ENCODE results near the gene LUZP4. TPM values are rescaled to one million over a fixed set of nuclear protein-coding genes. Genes with fewer than 3 reads are reported as not detected.

The LUZP4 gene
- total RNA-seq, 2 donors from 2014 or later, result not detected

GRCh38 chrX:115348446-115349225, 59.1 kb downstream of the LUZP4 start:
- Histone ChIP-seq H3K4me3 (no peak overlapping the region), H3K4me1 (peaks cover 15% of the 10 kb centered on the region), H3K27ac (no peak overlapping the region), H3K27me3 (no peaks in the 10 kb centered on the region), H3K9me3 (no peaks in the 10 kb centered on the region), H3K36me3 (replicated peaks in 1 of 2; ENCODE audit: insufficient read depth in 1 of 2, low read depth in 2 of 2) (no peaks in the 10 kb centered on the region)
- no peak for DNase-seq
- intact Hi-C loops (cut with DNase I), result no loop called here
- TF ChIP-seq, protein P1, sequence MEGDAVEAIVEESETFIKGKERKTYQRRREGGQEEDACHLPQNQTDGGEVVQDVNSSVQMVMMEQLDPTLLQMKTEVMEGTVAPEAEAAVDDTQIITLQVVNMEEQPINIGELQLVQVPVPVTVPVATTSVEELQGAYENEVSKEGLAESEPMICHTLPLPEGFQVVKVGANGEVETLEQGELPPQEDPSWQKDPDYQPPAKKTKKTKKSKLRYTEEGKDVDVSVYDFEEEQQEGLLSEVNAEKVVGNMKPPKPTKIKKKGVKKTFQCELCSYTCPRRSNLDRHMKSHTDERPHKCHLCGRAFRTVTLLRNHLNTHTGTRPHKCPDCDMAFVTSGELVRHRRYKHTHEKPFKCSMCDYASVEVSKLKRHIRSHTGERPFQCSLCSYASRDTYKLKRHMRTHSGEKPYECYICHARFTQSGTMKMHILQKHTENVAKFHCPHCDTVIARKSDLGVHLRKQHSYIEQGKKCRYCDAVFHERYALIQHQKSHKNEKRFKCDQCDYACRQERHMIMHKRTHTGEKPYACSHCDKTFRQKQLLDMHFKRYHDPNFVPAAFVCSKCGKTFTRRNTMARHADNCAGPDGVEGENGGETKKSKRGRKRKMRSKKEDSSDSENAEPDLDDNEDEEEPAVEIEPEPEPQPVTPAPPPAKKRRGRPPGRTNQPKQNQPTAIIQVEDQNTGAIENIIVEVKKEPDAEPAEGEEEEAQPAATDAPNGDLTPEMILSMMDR (IDR thresholded peaks at IDR 0.05), result no peak
- TF ChIP-seq POLR2A (IDR thresholded peaks at IDR 0.05), result no peak
- no peak for ATAC-seq
- WGBS, 2 donors, result 71 to 72% methylated on average over 7 of the region's 7 CpGs

GRCh38 chrX:115350711-115351381, 61.3 kb downstream of the LUZP4 start:
- H3K27me3 ChIP-seq, result no peaks in the 10 kb centered on the region
- intact Hi-C loops (cut with DNase I), result no loop called here
- DNase-seq, result no peak
- no peaks in the 10 kb centered on the region for H3K9me3 ChIP-seq
- ATAC-seq, result no peak
- H3K27ac ChIP-seq, result no peak overlapping the region
- no peak for TF ChIP-seq POLR2A (IDR thresholded peaks at IDR 0.05)
- TF ChIP-seq, protein P1 (IDR thresholded peaks at IDR 0.05), result no peak
- H3K4me1 ChIP-seq, result no peaks in the 10 kb centered on the region
- no peak overlapping the region for H3K4me3 ChIP-seq
- H3K36me3 ChIP-seq (replicated peaks in 1 of 2; ENCODE audit: insufficient read depth in 1 of 2, low read depth in 2 of 2), result no peaks in the 10 kb centered on the region
- WGBS, 2 donors, result 85 to 88% methylated on average over 8 to 10 of the region's 10 CpGs

- intact Hi-C loops (cut with DNase I), result no loop called here
- DNase-seq, result no peak
- Histone ChIP-seq H3K36me3 (replicated peaks in 1 of 2; ENCODE audit: insufficient read depth in 1 of 2, low read depth in 2 of 2) (no peaks in the 10 kb centered on the region), H3K4me1 (no peaks in the 10 kb centered on the region), H3K9me3 (no peaks in the 10 kb centered on the region), H3K27ac (no peak overlapping the region), H3K27me3 (no peaks in the 10 kb centered on the region), H3K4me3 (no peak overlapping the region)
- ATAC-seq, result no peak
- TF ChIP-seq, protein P1 (IDR thresholded peaks at IDR 0.05), result no peak
- TF ChIP-seq POLR2A (IDR thresholded peaks at IDR 0.05), result no peak
- WGBS, 2 donors, result 69 to 74% methylated on average over 4 of the region's 4 CpGs
Observed at GRCh38 chrX:115356369-115356768, 66.9 kb downstream of the LUZP4 start.

Other genes starting within 250 kb of the LUZP4 start
- not detected for gene RBMXL3, start 100.3 kb upstream of the LUZP4 start, total RNA-seq
- 1 to 10 TPM in 1 of 2 donors, under 1 TPM in 1; 0.33 to 1.3 TPM for gene LRCH2, start 55.6 kb upstream of the LUZP4 start, total RNA-seq